Vagina (tissue), 2 donors: Measurements from ENCODE around the gene INPP4B.

Source experiments
- POLR2A ChIP-seq, 2 donors: fragments of 450-650 bp; IDR thresholded peaks; one replicate each; pipeline ENCODE4 v1.6.1; 2017; ENCODE audit warnings: antibody characterized with exemption in 2 of 2, mild to moderate bottlenecking in 2 of 2, moderate library complexity in 2 of 2
- POLR2AphosphoS5 ChIP-seq, 2 donors: sonication (generic); formaldehyde crosslinking; IDR thresholded peaks; one replicate each; pipeline ENCODE4 v1.9.0; 2017; ENCODE audit warnings: antibody characterized with exemption in 2 of 2, mild to moderate bottlenecking in 2 of 2, low read depth in 1 of 2; ENCODE audit not compliant: insufficient read depth in 1 of 2

GRCh38 chr4:142110136-142110535 lies 736.0 kb downstream of the INPP4B start:
- TF ChIP-seq POLR2AphosphoS5 (IDR thresholded peaks at IDR 0.05; ENCODE audit: insufficient read depth in 1 of 2, low read depth in 1 of 2) (no peak), POLR2A (IDR thresholded peaks at IDR 0.05) (no peak)
